Psoas muscle (tissue), 8 donors: ENCODE measurements around the gene FBXO31. TPM values are rescaled to one million over a fixed set of nuclear protein-coding genes. Genes with fewer than 3 reads are reported as not detected.
A peak's percentile ranks its signal among the peaks of the same experiment; 100 is the strongest.

Source experiments
- ATAC-seq, 4 donors: fragments of 200-7000 bp; cut with Tn5 transposase; one replicate each; pipeline ENCODE4 v1.9.1; 2020; ENCODE audit warnings: moderate library complexity in 3 of 4, mild to moderate bottlenecking in 2 of 4
- DNase-seq, 2 donors: peaks; one replicate each; pipeline ENCODE4 v3.0.0-alpha.2; 2020
- H3K27ac ChIP-seq: fragments of 200-600 bp; one replicate; pipeline ENCODE4 v1.8.0; 2022
- H3K27me3 ChIP-seq, 3 donors: fragments of 200-600 bp in 1 of 3; one replicate each; pipeline versions ENCODE4 v1.6.1 to v1.8.0; 2013 to 2022; ENCODE audit warnings: low read length in 2 of 3, mild to moderate bottlenecking in 2 of 3, moderate library complexity in 1 of 3; ENCODE audit not compliant: insufficient read depth in 3 of 3
- H3K36me3 ChIP-seq, 2 donors: fragments of 200-600 bp in 1 of 2; one replicate each; pipeline versions ENCODE4 v1.6.1 to v1.8.0; 2013 to 2022; ENCODE audit warnings: low read depth in 1 of 2, mild to moderate bottlenecking in 1 of 2, moderate library complexity in 1 of 2; ENCODE audit not compliant: insufficient read depth in 1 of 2
- H3K4me1 ChIP-seq: fragments of 200-600 bp; one replicate; pipeline ENCODE4 v1.8.0; 2022
- H3K4me3 ChIP-seq: fragments of 200-600 bp; one replicate; pipeline ENCODE4 v1.8.0; 2022; ENCODE audit warnings: mild to moderate bottlenecking
- H3K9me3 ChIP-seq: fragments of 200-600 bp; one replicate; pipeline ENCODE4 v1.8.0; 2022
- WGBS, 3 donors: extraction: QIAGEN DNeasy Blood & Tissue Kit; methylation state at CpG; one replicate each; pipeline versions ENCODE4 v1.1.6 to v1.1.7; 2013; 5-methylcytosine and 5-hydroxymethylcytosine counted together
- intact Hi-C, 2 donors: fragments of 100-400 bp; cut with DNase I; formaldehyde crosslinking; loops; one replicate each; pipeline versions ENCODE4 v1.11.0 to v1.14.2; 2022
- polyA plus RNA-seq, 3 donors: library from polyadenylated mRNA; stranded (reverse); fragments of 200-250 nt; gene quantifications; one replicate each; pipeline ENCODE4 v1.2.3, GENCODE V29; 2013
- total RNA-seq, 4 donors: library from RNA; stranded (reverse); fragmentation: NEBNext Ultra II Directional in 2 of 4; extraction: Animal tissue kit (Norgen Biotek cat#: 25700) in 2 of 4; gene quantifications; one replicate each; pipeline versions ENCODE4 v1.2.1 to v1.2.4, GENCODE V29; 2021 to 2023
- TF ChIP-seq, protein P1 (sequence below): fragments of 200-600 bp; IDR thresholded peaks from one replicate; pipeline ENCODE4 v1.8.0; 2022; ENCODE audit warnings: antibody characterized with exemption
- donor health status: healthy with polysubstance abuse.
- donor health status: DM: no; HTN: no; CAD: no; lungs with moderate emphysema.
- donor health status: Bipolar disorder and iron deficiency.
- donor health status: healthy.
- donor health status: DM: yes; HTN: yes; CAD: no.
- donor health status: DM: no; HTN: no; CAD: no.
- donor health status: DM: no; HTN: no; CAD: no.
- donor health status: DM: yes; HTN: yes; CAD: no.

The FBXO31 gene
- total and polyA plus RNA-seq, 7 donors, result 26.3 to 103 (median 95.3) TPM

DNA sequence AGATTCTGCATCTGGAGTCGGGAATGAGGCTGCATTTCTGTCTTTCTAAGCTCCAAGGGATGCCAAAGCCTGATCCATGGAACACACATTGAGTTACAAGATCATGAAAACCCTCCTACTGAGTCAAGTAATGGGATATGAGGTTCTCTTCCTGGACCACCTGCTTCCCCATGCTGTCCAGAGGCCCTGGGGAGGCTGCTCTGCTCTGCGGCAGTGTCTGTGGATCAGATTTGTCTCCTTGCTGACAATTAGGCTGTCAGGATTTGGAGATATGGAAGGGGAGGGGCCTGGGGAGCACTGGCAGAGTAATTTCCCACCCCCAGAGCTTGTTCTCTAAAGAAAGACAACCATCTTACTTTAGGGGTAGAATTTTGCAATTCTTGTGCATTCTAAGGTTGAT is 99.4 kb downstream of the FBXO31 start:
- TF ChIP-seq, protein P1, sequence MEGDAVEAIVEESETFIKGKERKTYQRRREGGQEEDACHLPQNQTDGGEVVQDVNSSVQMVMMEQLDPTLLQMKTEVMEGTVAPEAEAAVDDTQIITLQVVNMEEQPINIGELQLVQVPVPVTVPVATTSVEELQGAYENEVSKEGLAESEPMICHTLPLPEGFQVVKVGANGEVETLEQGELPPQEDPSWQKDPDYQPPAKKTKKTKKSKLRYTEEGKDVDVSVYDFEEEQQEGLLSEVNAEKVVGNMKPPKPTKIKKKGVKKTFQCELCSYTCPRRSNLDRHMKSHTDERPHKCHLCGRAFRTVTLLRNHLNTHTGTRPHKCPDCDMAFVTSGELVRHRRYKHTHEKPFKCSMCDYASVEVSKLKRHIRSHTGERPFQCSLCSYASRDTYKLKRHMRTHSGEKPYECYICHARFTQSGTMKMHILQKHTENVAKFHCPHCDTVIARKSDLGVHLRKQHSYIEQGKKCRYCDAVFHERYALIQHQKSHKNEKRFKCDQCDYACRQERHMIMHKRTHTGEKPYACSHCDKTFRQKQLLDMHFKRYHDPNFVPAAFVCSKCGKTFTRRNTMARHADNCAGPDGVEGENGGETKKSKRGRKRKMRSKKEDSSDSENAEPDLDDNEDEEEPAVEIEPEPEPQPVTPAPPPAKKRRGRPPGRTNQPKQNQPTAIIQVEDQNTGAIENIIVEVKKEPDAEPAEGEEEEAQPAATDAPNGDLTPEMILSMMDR, result no peak
- H3K36me3 ChIP-seq, result no peaks in the 10 kb centered on the region
- H3K4me3 ChIP-seq, result no peak overlapping the region
- DNase-seq (no peak), ATAC-seq (no peak)
- no peaks in the 10 kb centered on the region for H3K9me3 ChIP-seq
- intact Hi-C loops, result no loop called here
- no peaks in the 10 kb centered on the region for H3K4me1 ChIP-seq
- WGBS, 3 donors, result 81 to 87% (median 82%) methylated on average over 2 of the region's 2 CpGs
- H3K27me3 ChIP-seq, result no peaks in the 10 kb centered on the region
- H3K27ac ChIP-seq, result no peak overlapping the region

DNA sequence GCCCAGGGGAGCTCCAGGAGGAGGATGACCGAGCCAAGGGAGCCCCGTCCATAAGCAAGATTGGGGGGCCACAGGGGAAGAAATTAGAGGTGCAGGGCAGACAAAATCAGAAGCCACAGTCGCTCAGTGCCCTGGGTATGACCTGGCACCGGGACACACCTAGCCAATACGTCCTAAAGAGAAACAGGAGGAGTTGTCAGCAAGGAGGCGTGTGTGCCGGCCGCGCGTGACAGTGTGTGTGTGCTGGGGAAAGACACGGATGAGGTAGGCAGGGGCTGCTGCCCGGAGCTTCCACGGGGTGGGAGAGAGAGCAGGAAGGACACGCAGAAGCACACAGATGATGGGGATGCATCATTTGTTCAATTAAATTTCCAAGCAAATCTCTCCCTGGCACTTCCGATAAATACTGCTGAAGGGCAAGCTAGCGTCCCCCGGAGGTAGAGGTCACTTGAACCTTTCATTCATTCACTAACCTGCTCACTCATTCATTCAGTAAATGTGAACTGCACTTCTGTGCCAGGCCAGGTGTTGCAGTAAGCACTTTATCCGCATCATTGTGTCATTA is 104.4 kb downstream of the FBXO31 start:
- Histone ChIP-seq H3K4me1 (no peaks in the 10 kb centered on the region), H3K4me3 (no peak overlapping the region), H3K27me3 (no peaks in the 10 kb centered on the region), H3K9me3 (no peaks in the 10 kb centered on the region), H3K36me3 (no peaks in the 10 kb centered on the region), H3K27ac (no peak overlapping the region)
- TF ChIP-seq, protein P1, result no peak
- no peak for DNase-seq
- no peak for ATAC-seq
- intact Hi-C loops, result loop anchor here (2.0 to 10.0 kb wide), 5 partner anchors 76 to 717 kb away; no protein-coding TSS in a partner anchor
- 72 to 78% (median 75%) methylated on average over 18 of the region's 18 CpGs for WGBS, 3 donors

DNA sequence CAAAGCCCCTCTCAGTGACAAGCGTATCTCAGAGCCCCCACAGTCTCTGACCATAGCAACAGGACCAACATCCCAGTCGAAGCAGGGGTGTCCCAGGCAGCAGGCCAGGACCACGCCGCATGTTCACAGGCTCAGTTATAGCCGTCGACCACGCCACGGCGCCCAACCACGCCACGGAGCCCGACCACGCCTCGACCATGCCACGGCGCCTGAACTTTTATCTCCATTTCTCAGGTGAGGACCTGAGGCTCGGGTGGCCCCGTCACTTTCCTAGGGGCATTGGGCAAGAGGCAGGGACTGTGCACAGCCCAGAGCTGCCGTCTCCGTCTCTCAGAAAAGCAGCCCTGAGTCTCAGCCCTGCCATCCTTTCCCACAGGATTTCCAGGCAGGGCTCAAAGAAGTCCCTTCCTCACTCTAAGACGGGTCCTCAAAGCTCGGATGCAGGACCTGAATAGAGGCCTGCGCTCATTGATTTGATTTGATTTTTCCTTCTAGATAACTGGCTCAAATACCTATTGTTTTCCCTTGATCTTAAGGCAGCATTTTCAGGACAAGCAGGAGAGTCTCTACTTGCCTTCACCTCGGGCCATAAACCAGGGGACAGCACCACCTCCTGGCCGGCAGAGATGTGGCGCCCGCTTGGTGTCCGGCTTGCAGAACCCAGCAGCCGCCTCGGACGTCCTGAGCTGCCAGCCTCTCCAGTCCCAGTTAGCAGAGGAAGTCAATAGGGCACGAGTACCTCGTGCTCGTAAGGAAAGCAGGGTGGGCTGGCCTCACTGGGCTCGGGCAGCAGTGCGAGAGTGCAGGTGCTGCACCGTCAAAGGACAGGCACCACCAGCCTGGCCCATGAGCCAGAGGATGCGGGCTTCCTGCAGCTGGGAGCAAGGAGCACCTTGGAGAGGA is 105.1 kb downstream of the FBXO31 start:
- DNase-seq, result peak; percentile 70 to 83
- Histone ChIP-seq H3K4me3 (no peak overlapping the region), H3K4me1 (no peaks in the 10 kb centered on the region), H3K36me3 (no peaks in the 10 kb centered on the region), H3K27me3 (no peaks in the 10 kb centered on the region), H3K27ac (no peak overlapping the region), H3K9me3 (no peaks in the 10 kb centered on the region)
- peak; percentile 77 to 89 (median 84) for ATAC-seq
- WGBS, 3 donors, result 58 to 59% (median 58%) methylated on average over 38 of the region's 38 CpGs
- TF ChIP-seq, protein P1, result peak; percentile 79
- intact Hi-C loops, result loop anchor here (2.0 to 10.0 kb wide), 5 partner anchors 76 to 716 kb away; no protein-coding TSS in a partner anchor

Other genes starting within 250 kb of the FBXO31 start
- 1 to 10 TPM; 5.3 to 8.1 (median 6.0) TPM for gene C16orf95, start 66.4 kb downstream of the FBXO31 start, total RNA-seq
- gene C16orf95, start 66.4 kb downstream of the FBXO31 start, polyA plus RNA-seq, result 1 to 10 TPM; 1.7 to 6.8 (median 2.0) TPM
- 100 to 1,000 TPM; 117 to 189 (median 142) TPM for gene MAP1LC3B, start 8.6 kb upstream of the FBXO31 start, total RNA-seq
- 100 to 1,000 TPM; 114 to 189 (median 158) TPM for gene MAP1LC3B, start 8.6 kb upstream of the FBXO31 start, polyA plus RNA-seq
- 10 to 100 TPM; 14.6 to 17.3 (median 15.8) TPM for gene ZCCHC14, start 109.2 kb upstream of the FBXO31 start, total RNA-seq
- gene ZCCHC14, start 109.2 kb upstream of the FBXO31 start, polyA plus RNA-seq, result 10 to 100 TPM in 1 of 3 donors, 1 to 10 TPM in 2; 5.8 to 12.1 (median 6.0) TPM
- under 1 TPM in 2 of 4 donors, not detected in 2; 0.06 to 0.13 TPM for gene JPH3, start 218.7 kb upstream of the FBXO31 start, total RNA-seq
- gene JPH3, start 218.7 kb upstream of the FBXO31 start, polyA plus RNA-seq, result under 1 TPM; 0.03 to 0.04 (median 0.04) TPM